HG03469 (cell line): ENCODE measurements around the gene CCDC50.

ENCODE experiments used
- ATAC-seq: cut with Tn5 transposase; IDR thresholded peaks from one replicate; pipeline ENCODE4 v1.9.1; 2021; ENCODE audit warnings: mild to moderate bottlenecking, moderate library complexity, moderate number of reproducible peaks; ENCODE audit not compliant: unreplicated experiment

CCDC50 gene

GRCh38 chr3:191316876-191317603 is 12.2 kb upstream of the CCDC50 start:
- ATAC-seq = no peak

- ATAC-seq = no peak
These were observed 8.9 kb upstream of the CCDC50 start for GRCh38 chr3:191320316-191320715.

GRCh38 chr3:191321019-191321767 is 8.0 kb upstream of the CCDC50 start:
- no peak for ATAC-seq

- no peak for ATAC-seq
These were observed 4.3 kb upstream of the CCDC50 start for GRCh38 chr3:191324936-191325335.

GRCh38 chr3:191327526-191327925 is 1.7 kb upstream of the CCDC50 start:
- no peak for ATAC-seq

GRCh38 chr3:191328383-191328961 is 722 bp upstream of the CCDC50 start:
- no peak for ATAC-seq

- ATAC-seq = no peak
These were observed 698 bp downstream of the CCDC50 start, which contains the start of gene UTS2B for GRCh38 chr3:191329654-191330529. TSS of gene UTS2B (minus strand) at chr3:191330526. CDS start at chr3:191282189, 48,337 bp downstream.

GRCh38 chr3:191330530-191331048 is 1.4 kb downstream of the CCDC50 start:
- no peak for ATAC-seq

GRCh38 chr3:191331388-191331787 is 2.2 kb downstream of the CCDC50 start:
- ATAC-seq = no peak

GRCh38 chr3:191333298-191333880 is 4.2 kb downstream of the CCDC50 start:
- ATAC-seq = no peak

- ATAC-seq = no peak
These were observed 5.2 kb downstream of the CCDC50 start for GRCh38 chr3:191334346-191334893.

GRCh38 chr3:191336833-191337232 is 7.6 kb downstream of the CCDC50 start:
- ATAC-seq = no peak

- no peak for ATAC-seq
These were observed 8.9 kb downstream of the CCDC50 start for GRCh38 chr3:191338177-191338488.

GRCh38 chr3:191339316-191339917 is 10.2 kb downstream of the CCDC50 start:
- no peak for ATAC-seq

GRCh38 chr3:191340351-191340750 is 11.2 kb downstream of the CCDC50 start:
- no peak for ATAC-seq

GRCh38 chr3:191340966-191341365 is 11.8 kb downstream of the CCDC50 start:
- no peak for ATAC-seq

- ATAC-seq = no peak
These were observed 12.8 kb downstream of the CCDC50 start for GRCh38 chr3:191342006-191342405.

GRCh38 chr3:191342411-191342810 is 13.2 kb downstream of the CCDC50 start:
- ATAC-seq = no peak

GRCh38 chr3:191343115-191343514 is 13.9 kb downstream of the CCDC50 start:
- ATAC-seq = no peak

- no peak for ATAC-seq
These were observed 14.7 kb downstream of the CCDC50 start for GRCh38 chr3:191343913-191344312.
